Breast epithelium (tissue), 3 donors: Measurements from ENCODE around the gene YIPF2.

Experiments
- POLR2A ChIP-seq: fragments of 450-650 bp; IDR thresholded peaks from one replicate; pipeline ENCODE4 v1.6.1; 2016; ENCODE audit warnings: antibody characterized with exemption, mild to moderate bottlenecking, moderate library complexity
- TF ChIP-seq, protein P1 (sequence below), 3 donors: fragments of 450-650 bp; IDR thresholded peaks; one replicate each; pipeline ENCODE4 v1.5.1; 2016 to 2017; ENCODE audit warnings: antibody characterized with exemption in 3 of 3, mild to moderate bottlenecking in 3 of 3, moderate library complexity in 3 of 3

DNA sequence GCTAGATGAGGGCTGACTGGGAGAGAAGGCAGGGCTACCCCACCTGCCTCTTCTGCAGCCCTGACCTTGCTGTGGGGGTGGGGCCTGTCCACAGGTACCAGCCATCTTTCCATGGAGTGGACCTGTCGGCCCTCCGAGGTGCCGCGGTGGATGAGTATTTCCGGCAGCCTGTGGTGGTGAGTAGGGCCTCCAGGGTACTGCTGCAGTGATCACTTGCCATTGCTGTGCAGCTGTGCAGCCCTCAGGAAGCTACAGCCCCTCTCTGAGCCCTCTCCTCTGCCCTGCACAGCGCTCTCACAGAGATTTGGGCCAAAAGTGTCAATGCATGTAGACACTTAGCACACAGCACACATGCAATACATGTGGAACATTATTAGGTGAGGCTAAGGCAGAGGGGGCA lies 11.8 kb downstream of the YIPF2 start:
- TF ChIP-seq, protein P1, sequence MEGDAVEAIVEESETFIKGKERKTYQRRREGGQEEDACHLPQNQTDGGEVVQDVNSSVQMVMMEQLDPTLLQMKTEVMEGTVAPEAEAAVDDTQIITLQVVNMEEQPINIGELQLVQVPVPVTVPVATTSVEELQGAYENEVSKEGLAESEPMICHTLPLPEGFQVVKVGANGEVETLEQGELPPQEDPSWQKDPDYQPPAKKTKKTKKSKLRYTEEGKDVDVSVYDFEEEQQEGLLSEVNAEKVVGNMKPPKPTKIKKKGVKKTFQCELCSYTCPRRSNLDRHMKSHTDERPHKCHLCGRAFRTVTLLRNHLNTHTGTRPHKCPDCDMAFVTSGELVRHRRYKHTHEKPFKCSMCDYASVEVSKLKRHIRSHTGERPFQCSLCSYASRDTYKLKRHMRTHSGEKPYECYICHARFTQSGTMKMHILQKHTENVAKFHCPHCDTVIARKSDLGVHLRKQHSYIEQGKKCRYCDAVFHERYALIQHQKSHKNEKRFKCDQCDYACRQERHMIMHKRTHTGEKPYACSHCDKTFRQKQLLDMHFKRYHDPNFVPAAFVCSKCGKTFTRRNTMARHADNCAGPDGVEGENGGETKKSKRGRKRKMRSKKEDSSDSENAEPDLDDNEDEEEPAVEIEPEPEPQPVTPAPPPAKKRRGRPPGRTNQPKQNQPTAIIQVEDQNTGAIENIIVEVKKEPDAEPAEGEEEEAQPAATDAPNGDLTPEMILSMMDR (IDR thresholded peaks at IDR 0.05), result no peak
- no peak for TF ChIP-seq POLR2A
